Panc1 (cell line): ENCODE results near the gene SCARF1.

ENCODE experiments used
- CTCF ChIP-seq: fragments of 450-650 bp; IDR thresholded peaks from 2 replicates; pipeline ENCODE4 v1.5.1; 2017; ENCODE audit warnings: mild to moderate bottlenecking
- REST ChIP-seq, 2 experiments: IDR thresholded peaks; 2 replicates each; pipeline ENCODE4 v1.6.1; 2011 to 2012; ENCODE audit warnings: low read depth in 2 of 2, control low read depth in 1 of 2, low read length in 1 of 2, mild to moderate bottlenecking in 1 of 2, moderate library complexity in 1 of 2; ENCODE audit not compliant: insufficient read depth in 1 of 2
- TCF7L2 ChIP-seq: IDR thresholded peaks from 2 replicates; pipeline ENCODE4 v1.6.1; 2011; ENCODE audit warnings: mild to moderate bottlenecking, low read depth, low read length, inconsistent platforms

DNA sequence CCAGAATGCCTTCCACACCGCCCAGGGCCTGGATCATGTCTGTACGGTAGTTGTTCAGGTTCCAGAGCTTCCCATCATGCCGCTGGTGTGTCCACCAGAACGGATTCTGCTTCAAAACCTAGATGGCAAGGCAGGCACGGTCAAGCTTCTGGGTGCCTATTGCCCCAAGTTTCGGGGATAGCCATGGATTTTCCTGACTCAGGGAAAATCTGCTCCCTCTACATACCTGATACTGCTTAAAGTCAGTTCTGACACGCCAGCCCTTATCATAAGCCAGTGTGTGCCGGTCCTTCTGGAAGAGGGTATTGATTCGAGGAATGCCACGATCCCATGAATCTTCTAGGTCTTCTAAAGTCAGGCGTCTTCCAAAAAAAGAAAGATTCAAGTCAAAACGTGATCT, 15.5 kb upstream of the SCARF1 start:
- TF ChIP-seq CTCF (no peak), REST (IDR thresholded peaks at IDR 0.05; ENCODE audit: insufficient read depth in 1 of 2, low read depth in 2 of 2, low read length in 1 of 2) (no peak), TCF7L2 (no peak)
